ENCODE measurements around the gene SLC2A4.

The SLC2A4 gene

DNA sequence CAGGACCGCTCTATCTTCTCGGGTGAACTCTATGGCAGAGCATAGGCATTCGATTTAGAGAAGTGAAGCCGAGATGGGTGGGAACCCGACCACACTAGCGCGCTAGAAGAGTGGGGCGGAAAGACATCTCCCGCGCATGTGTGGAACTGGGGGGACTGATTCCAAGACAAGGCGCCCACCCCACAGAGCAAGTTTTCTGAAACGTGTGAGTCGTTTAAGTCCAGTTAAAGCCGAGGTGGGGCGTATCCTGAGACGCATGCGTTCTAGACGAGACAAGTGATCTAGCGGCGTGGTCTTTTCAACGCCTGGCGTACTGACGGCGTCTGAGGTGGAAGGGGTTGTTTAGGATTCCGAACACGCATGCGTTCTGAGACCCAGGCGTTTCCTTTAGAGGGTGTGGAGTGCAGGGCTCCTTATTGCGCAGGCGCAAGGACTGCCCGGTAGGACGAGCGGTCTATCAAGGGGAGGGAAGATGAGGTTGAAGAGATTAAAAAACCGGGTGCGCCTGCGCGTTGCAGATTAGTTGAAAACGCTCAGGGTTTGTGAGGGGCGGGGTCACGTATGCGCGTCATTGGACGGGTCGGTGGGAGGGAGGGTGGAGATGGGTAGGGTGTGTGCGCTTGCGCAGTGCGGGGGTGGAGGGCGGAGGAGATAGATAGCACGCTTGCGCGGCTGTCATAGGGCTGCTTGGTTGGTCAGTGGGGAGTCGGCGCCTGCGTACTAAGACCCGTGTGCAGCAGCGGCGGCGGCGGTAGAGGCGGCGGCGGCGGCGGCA is 25.6 kb downstream of the SLC2A4 start, which contains the start of gene EIF5A:
Gene EIF5A, plus strand, starts transcription at position 718 of the 775 bp plus-strand sequence. CDS start 2,008 bp downstream, outside the sequence.
- DNase-seq (ENCODE audit: low read depth, low spot score): peak; percentile 100

- peak; percentile 50 for DNase-seq (ENCODE audit: low read depth, low spot score)
Observed at GRCh38 chr17:7307686-7308624, 26.4 kb downstream of the SLC2A4 start.

- DNase-seq (ENCODE audit: low read depth, low spot score): peak; percentile 75
Observed at GRCh38 chr17:7308625-7309433, 27.3 kb downstream of the SLC2A4 start.

DNA sequence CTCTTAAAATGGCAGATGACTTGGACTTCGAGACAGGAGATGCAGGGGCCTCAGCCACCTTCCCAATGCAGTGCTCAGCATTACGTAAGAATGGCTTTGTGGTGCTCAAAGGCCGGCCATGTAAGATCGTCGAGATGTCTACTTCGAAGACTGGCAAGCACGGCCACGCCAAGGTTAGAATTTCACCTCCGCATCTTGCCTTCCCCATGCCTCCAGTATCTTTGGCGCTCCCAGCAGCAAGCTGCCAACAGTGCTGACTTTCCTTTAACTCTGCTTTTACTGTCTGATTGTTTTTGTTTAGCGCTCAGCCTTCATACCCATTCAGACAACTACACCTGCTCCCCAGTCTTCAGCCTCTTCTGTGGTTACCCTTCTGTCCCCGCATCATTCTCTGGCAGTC is 28.1 kb downstream of the SLC2A4 start:
- DNase-seq (ENCODE audit: low read depth, low spot score): no peak

GRCh38 chr17:7311110-7311705 is 29.7 kb downstream of the SLC2A4 start:
- no peak for DNase-seq (ENCODE audit: low read depth, low spot score)

DNA sequence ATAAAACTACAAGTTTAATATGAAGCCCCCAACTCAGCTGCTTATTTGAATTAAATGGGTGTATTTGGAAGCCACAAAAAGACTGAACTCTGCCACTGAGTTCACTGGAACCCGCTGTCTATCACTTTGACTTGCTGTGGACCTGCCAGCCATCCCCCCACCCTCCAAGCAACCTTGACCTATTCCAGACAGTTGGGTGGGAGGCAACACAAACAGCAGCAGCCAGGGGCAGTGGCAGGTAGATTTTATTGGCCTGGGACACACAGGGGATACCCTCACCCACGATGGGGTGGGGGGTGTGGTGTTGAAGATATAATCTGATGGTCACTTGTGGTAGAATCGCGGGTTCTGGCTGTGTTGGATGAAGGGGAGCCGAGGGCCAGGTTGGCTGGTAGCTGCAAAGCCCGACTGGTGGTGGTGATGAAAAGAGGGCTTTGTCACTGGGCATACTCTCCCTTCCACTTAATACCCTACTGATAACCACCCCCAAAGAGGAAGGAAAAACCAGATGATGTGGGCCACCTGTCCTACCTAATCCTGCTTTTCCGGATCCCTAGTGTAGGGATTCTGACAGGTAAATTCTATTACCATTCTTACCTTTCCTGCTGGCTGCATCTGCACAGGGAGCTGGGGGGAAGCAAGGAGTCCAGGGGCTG is 31.0 kb downstream of the SLC2A4 start:
- no peak for DNase-seq (ENCODE audit: low read depth, low spot score)

DNA sequence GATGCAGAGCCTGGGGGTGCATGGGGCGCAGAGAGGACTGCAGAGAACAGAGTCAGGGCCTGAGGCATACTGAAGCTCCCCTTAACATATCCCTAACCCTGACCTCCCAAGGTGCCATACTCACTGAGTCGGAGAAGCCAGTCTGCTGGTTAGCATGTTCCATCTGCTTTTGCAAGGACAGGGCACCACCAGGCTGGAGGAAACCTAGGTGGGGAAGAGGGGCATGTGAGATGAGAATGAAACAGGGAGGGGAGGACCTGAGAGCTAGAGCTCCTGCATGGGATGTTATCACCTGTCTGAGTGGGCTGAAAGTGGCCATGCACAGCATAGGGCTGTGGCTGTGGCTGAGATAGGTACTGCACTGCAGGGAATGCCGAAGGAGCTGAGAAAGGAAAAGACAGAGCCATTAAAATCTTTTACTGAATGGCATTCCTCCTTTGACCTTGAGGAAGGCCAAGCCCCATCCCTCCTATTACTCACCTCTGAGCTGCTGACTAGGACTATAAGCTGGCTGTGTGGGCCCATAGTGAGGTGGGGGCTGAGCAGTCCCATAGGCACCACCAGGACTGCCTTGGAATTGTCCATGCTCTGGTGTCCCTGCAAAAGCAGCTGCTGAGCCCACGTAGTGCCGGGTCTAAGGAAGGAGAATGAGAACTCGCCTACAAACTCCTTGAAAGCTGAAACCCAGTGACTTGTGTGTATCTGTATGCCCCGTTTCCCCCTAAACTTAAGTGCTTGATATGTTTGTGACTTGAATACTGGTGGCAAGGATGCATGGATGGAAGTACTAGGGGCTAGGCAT is 31.8 kb downstream of the SLC2A4 start:
- DNase-seq (ENCODE audit: low read depth, low spot score): peak; percentile 40

- DNase-seq (ENCODE audit: low read depth, low spot score): no peak
Observed at GRCh38 chr17:7313890-7314718, 32.6 kb downstream of the SLC2A4 start.

GRCh38 chr17:7314719-7315569 is 33.4 kb downstream of the SLC2A4 start, which contains the start of gene GPS2:
Gene GPS2 (minus strand): TSS chr17:7315360. CDS start chr17:7315052, 308 bp downstream.
- peak; percentile 93 for DNase-seq (ENCODE audit: low read depth, low spot score)

GRCh38 chr17:7315570-7316235 is 34.2 kb downstream of the SLC2A4 start:
- DNase-seq (ENCODE audit: low read depth, low spot score): no peak

DNA sequence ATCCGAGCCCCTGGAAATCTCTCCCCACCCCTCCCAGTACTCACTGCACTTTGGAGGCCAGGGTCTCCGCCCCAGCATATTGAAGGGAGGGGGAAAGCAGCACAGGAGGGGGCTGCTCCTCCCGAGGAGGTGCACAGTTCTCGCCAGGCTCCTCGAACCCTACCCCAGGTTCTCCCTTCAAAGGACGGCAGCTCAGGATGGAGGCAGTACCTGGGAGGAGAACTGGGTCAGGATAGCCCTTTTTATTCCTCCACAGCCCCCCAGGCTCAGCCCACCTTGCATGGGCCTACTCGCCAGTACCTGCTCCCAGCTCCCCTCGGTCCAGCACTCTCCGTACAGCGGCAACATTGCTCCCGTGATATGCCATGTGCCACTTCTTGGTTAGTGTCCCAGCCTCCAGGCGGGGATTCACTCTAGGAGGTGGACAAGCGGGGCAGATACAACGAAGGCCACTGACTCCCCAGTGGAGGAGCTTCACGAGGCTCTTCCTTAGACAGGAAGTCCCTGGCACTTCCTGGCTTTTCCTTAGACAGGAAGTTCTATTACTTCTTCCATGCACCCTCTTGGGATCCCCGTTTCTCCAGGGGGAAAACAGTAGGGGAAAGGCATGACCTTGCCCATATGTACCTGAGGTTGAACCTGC is 35.8 kb downstream of the SLC2A4 start:
- no peak for DNase-seq (ENCODE audit: low read depth, low spot score)

- no peak for DNase-seq (ENCODE audit: low read depth, low spot score)
Observed at GRCh38 chr17:7318121-7318860, 36.8 kb downstream of the SLC2A4 start.

DNA sequence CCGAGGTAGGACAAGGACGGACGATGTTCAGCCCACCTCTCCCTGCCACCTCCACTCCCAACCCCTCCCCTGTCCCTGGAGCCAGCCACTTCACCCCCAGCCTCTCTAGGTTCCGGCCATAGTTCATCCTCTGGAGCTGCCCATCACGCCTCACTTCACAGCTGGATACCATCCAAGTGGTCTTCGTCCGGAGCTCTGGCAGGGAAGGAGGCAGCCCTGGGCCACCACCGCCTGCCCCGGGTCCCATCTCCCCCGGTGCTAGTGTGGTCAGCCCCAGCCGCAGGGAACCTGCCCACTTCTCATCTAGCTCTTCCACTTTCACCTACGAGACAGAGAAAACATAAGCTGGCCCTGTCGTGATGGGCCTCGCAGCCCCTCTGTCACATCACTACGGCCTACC is 39.9 kb downstream of the SLC2A4 start:
- no peak for DNase-seq (ENCODE audit: low read depth, low spot score)

GRCh38 chr17:7322520-7323194 is 41.1 kb downstream of the SLC2A4 start:
- DNase-seq (ENCODE audit: low read depth, low spot score): no peak

- DNase-seq (ENCODE audit: low read depth, low spot score): peak; percentile 83
Observed at GRCh38 chr17:7323731-7324437, 42.4 kb downstream of the SLC2A4 start.

Data from ELF-1 (cell line).